ENCODE results near the gene GAL3ST2.

DNA sequence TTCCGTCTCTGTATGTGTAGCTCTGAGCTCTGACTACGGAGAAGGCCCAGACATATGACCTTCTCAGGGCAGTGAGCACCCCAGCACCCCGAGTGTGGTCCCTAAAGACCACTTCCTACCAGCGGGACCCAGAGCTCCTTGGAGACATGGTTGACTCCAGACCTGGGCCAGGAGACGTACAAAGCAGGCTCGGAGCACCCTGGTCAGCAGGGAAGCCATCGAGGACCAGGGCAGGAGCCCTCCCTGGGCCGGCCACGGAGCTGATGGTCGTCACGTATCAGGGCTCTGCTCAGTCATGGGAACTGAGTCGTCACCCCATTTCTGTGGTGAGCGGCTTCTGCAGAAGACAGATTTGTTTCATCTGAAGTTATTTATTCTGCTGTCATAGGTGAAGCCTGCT lies 19.6 kb downstream of the GAL3ST2 start:
- TF ChIP-seq GABPA (IDR thresholded peaks at IDR 0.05 in 1 of 2, conservative IDR thresholded peaks at IDR 0.05 in 1 of 2) = no peak
- TF ChIP-seq CTCF (IDR thresholded peaks at IDR 0.05; ENCODE audit: low read depth, low read length, missing input control) = no peak
- TF ChIP-seq MAX (IDR thresholded peaks at IDR 0.05) = no peak
- TF ChIP-seq EGR1 (IDR thresholded peaks at IDR 0.05; ENCODE audit: low read depth in 2 of 2) = no peak
- TF ChIP-seq SP1 (IDR thresholded peaks at IDR 0.05) = no peak
- TF ChIP-seq, protein P1, sequence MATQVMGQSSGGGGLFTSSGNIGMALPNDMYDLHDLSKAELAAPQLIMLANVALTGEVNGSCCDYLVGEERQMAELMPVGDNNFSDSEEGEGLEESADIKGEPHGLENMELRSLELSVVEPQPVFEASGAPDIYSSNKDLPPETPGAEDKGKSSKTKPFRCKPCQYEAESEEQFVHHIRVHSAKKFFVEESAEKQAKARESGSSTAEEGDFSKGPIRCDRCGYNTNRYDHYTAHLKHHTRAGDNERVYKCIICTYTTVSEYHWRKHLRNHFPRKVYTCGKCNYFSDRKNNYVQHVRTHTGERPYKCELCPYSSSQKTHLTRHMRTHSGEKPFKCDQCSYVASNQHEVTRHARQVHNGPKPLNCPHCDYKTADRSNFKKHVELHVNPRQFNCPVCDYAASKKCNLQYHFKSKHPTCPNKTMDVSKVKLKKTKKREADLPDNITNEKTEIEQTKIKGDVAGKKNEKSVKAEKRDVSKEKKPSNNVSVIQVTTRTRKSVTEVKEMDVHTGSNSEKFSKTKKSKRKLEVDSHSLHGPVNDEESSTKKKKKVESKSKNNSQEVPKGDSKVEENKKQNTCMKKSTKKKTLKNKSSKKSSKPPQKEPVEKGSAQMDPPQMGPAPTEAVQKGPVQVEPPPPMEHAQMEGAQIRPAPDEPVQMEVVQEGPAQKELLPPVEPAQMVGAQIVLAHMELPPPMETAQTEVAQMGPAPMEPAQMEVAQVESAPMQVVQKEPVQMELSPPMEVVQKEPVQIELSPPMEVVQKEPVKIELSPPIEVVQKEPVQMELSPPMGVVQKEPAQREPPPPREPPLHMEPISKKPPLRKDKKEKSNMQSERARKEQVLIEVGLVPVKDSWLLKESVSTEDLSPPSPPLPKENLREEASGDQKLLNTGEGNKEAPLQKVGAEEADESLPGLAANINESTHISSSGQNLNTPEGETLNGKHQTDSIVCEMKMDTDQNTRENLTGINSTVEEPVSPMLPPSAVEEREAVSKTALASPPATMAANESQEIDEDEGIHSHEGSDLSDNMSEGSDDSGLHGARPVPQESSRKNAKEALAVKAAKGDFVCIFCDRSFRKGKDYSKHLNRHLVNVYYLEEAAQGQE (IDR thresholded peaks at IDR 0.05) = no peak
